ENCODE data around the gene NSMCE3.

The NSMCE3 gene

DNA sequence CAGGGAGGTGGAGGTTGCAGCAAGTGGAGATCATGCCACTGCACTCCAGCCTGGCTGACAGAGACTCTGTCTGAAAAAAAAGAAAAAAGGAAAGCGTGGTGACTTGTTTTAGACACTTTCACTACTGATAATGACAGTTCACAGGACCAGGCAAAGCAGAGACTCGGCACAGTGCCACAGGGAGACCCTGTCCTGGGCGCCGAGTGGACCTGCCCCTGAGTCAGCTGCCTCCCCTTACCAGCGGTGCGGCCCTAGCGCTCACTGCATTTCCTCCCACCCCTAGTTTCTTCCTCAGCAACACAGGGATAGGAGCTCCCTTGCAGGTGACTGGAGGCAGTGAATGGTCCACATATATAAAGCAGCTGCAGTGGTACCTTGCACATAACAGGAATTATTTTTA, 38.7 kb upstream of the NSMCE3 start (continued):
- TF ChIP-seq, protein P1, sequence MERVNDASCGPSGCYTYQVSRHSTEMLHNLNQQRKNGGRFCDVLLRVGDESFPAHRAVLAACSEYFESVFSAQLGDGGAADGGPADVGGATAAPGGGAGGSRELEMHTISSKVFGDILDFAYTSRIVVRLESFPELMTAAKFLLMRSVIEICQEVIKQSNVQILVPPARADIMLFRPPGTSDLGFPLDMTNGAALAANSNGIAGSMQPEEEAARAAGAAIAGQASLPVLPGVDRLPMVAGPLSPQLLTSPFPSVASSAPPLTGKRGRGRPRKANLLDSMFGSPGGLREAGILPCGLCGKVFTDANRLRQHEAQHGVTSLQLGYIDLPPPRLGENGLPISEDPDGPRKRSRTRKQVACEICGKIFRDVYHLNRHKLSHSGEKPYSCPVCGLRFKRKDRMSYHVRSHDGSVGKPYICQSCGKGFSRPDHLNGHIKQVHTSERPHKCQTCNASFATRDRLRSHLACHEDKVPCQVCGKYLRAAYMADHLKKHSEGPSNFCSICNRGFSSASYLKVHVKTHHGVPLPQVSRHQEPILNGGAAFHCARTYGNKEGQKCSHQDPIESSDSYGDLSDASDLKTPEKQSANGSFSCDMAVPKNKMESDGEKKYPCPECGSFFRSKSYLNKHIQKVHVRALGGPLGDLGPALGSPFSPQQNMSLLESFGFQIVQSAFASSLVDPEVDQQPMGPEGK (CRISPR knock-in tag; IDR thresholded peaks at IDR 0.05; ENCODE audit: borderline replicate concordance), result no peak
- TF ChIP-seq, protein P2, sequence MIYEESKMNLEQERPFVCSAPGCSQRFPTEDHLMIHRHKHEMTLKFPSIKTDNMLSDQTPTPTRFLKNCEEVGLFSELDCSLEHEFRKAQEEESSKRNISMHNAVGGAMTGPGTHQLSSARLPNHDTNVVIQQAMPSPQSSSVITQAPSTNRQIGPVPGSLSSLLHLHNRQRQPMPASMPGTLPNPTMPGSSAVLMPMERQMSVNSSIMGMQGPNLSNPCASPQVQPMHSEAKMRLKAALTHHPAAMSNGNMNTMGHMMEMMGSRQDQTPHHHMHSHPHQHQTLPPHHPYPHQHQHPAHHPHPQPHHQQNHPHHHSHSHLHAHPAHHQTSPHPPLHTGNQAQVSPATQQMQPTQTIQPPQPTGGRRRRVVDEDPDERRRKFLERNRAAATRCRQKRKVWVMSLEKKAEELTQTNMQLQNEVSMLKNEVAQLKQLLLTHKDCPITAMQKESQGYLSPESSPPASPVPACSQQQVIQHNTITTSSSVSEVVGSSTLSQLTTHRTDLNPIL (CRISPR knock-in tag; IDR thresholded peaks at IDR 0.05; ENCODE audit: low read depth), result no peak
- no peak for TF ChIP-seq ZFP3 (CRISPR knock-in tag; IDR thresholded peaks at IDR 0.05)

DNA sequence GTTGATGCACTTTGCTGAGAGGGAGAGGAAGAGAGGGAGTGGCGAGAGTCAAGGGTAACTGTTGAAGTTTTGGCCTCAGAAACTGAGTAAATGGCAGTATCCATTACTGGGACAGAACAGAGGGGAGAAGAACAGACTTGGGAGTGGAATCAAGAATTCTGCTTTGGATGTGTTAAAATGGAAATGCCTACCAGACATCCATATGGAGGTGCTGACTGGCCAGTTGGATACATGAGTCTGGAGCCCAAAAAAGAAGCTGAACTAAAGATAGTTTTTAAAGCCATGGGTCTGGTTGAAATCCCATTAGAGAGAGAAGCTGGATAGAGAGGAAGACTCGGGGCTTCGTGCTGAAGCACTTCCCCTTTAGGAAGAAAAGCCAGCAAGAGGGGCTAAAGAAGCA, 35.9 kb upstream of the NSMCE3 start:
- TF ChIP-seq, protein P2 (CRISPR knock-in tag; IDR thresholded peaks at IDR 0.05; ENCODE audit: low read depth), result no peak
- TF ChIP-seq RARB (CRISPR knock-in tag; IDR thresholded peaks at IDR 0.05) (no peak), ZC3H10 (CRISPR knock-in tag; IDR thresholded peaks at IDR 0.05) (no peak), TCF4 (CRISPR knock-in tag; IDR thresholded peaks at IDR 0.05; ENCODE audit: borderline replicate concordance) (no peak), ZNF8 (CRISPR knock-in tag; IDR thresholded peaks at IDR 0.05) (no peak), OSR1 (CRISPR knock-in tag; IDR thresholded peaks at IDR 0.05) (no peak), TOX (CRISPR knock-in tag; IDR thresholded peaks at IDR 0.05; ENCODE audit: borderline replicate concordance) (no peak), ZNF70 (CRISPR knock-in tag; IDR thresholded peaks at IDR 0.05) (no peak), ESRRG (CRISPR knock-in tag; IDR thresholded peaks at IDR 0.05) (no peak), SNAI2 (CRISPR knock-in tag; IDR thresholded peaks at IDR 0.05) (no peak), ZNF565 (CRISPR knock-in tag; conservative IDR thresholded peaks at IDR 0.05; ENCODE audit: low read depth) (no peak)
- TF ChIP-seq, protein P3, sequence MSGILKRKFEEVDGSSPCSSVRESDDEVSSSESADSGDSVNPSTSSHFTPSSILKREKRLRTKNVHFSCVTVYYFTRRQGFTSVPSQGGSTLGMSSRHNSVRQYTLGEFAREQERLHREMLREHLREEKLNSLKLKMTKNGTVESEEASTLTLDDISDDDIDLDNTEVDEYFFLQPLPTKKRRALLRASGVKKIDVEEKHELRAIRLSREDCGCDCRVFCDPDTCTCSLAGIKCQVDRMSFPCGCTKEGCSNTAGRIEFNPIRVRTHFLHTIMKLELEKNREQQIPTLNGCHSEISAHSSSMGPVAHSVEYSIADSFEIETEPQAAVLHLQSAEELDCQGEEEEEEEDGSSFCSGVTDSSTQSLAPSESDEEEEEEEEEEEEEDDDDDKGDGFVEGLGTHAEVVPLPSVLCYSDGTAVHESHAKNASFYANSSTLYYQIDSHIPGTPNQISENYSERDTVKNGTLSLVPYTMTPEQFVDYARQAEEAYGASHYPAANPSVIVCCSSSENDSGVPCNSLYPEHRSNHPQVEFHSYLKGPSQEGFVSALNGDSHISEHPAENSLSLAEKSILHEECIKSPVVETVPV (CRISPR knock-in tag; IDR thresholded peaks at IDR 0.05), result no peak
- TF ChIP-seq, protein P4, sequence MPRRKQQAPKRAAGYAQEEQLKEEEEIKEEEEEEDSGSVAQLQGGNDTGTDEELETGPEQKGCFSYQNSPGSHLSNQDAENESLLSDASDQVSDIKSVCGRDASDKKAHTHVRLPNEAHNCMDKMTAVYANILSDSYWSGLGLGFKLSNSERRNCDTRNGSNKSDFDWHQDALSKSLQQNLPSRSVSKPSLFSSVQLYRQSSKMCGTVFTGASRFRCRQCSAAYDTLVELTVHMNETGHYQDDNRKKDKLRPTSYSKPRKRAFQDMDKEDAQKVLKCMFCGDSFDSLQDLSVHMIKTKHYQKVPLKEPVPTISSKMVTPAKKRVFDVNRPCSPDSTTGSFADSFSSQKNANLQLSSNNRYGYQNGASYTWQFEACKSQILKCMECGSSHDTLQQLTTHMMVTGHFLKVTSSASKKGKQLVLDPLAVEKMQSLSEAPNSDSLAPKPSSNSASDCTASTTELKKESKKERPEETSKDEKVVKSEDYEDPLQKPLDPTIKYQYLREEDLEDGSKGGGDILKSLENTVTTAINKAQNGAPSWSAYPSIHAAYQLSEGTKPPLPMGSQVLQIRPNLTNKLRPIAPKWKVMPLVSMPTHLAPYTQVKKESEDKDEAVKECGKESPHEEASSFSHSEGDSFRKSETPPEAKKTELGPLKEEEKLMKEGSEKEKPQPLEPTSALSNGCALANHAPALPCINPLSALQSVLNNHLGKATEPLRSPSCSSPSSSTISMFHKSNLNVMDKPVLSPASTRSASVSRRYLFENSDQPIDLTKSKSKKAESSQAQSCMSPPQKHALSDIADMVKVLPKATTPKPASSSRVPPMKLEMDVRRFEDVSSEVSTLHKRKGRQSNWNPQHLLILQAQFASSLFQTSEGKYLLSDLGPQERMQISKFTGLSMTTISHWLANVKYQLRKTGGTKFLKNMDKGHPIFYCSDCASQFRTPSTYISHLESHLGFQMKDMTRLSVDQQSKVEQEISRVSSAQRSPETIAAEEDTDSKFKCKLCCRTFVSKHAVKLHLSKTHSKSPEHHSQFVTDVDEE (CRISPR knock-in tag; IDR thresholded peaks at IDR 0.05), result no peak
- ATAC-seq, result no peak

DNA sequence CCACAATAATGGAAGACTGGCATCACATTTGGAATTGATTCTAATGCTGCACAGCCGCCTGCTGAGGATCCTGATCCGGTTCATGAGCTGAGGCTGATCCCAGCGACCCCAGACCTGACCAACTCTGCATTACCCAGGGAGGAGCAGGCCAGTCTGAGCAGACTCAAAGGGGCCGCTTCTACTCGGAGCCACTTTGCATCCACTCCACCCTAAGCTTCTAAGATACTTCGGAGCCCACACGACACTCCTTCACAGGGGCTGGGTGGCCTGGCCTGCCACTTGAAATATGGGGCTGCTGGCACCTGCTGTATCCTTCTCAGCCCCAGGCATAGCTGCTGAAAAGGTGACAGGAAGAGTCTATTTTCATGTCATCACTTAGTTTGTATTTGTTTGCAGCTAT, 33.2 kb upstream of the NSMCE3 start:
- TF ChIP-seq, protein P1 (CRISPR knock-in tag; IDR thresholded peaks at IDR 0.05; ENCODE audit: borderline replicate concordance), result no peak
- TF ChIP-seq ZFP3 (CRISPR knock-in tag; IDR thresholded peaks at IDR 0.05) (no peak), ZC3H10 (CRISPR knock-in tag; IDR thresholded peaks at IDR 0.05) (no peak), ZNF565 (CRISPR knock-in tag; conservative IDR thresholded peaks at IDR 0.05; ENCODE audit: low read depth) (no peak), TOX (CRISPR knock-in tag; IDR thresholded peaks at IDR 0.05; ENCODE audit: borderline replicate concordance) (no peak), ZNF70 (CRISPR knock-in tag; IDR thresholded peaks at IDR 0.05) (no peak), BACH2 (CRISPR knock-in tag; IDR thresholded peaks at IDR 0.05; ENCODE audit: borderline replicate concordance) (no peak), ZFP30 (CRISPR knock-in tag; IDR thresholded peaks at IDR 0.05) (no peak), OSR1 (CRISPR knock-in tag; IDR thresholded peaks at IDR 0.05) (no peak), CSDC2 (CRISPR knock-in tag; IDR thresholded peaks at IDR 0.05) (no peak), GLIS3 (CRISPR knock-in tag; IDR thresholded peaks at IDR 0.05) (no peak), ISL1 (CRISPR knock-in tag; IDR thresholded peaks at IDR 0.05) (no peak), PPARA (CRISPR knock-in tag; IDR thresholded peaks at IDR 0.05; ENCODE audit: borderline replicate concordance) (no peak), TCF4 (CRISPR knock-in tag; IDR thresholded peaks at IDR 0.05; ENCODE audit: borderline replicate concordance) (no peak)
- TF ChIP-seq, protein P2 (CRISPR knock-in tag; IDR thresholded peaks at IDR 0.05; ENCODE audit: low read depth), result no peak
- ATAC-seq, result no peak

Measured in SK-N-SH treated with all-trans-retinoic acid at 6 μM for 48 hours (cell line).